22Rv1 (cell line): ENCODE results near the gene STK11IP.

Experiments used
- ZFX ChIP-seq: fragments of 450-650 bp; IDR thresholded peaks from 2 replicates; pipeline ENCODE4 v1.6.1; 2017; ENCODE audit warnings: antibody characterized with exemption, borderline replicate concordance
- TF ChIP-seq, protein P1 (sequence below): fragments of 450-650 bp; IDR thresholded peaks from 2 replicates; pipeline ENCODE4 v1.5.1; 2017; ENCODE audit warnings: mild to moderate bottlenecking

GRCh38 chr2:219593154-219593553 is 4.5 kb upstream of the STK11IP start:
- TF ChIP-seq, protein P1, sequence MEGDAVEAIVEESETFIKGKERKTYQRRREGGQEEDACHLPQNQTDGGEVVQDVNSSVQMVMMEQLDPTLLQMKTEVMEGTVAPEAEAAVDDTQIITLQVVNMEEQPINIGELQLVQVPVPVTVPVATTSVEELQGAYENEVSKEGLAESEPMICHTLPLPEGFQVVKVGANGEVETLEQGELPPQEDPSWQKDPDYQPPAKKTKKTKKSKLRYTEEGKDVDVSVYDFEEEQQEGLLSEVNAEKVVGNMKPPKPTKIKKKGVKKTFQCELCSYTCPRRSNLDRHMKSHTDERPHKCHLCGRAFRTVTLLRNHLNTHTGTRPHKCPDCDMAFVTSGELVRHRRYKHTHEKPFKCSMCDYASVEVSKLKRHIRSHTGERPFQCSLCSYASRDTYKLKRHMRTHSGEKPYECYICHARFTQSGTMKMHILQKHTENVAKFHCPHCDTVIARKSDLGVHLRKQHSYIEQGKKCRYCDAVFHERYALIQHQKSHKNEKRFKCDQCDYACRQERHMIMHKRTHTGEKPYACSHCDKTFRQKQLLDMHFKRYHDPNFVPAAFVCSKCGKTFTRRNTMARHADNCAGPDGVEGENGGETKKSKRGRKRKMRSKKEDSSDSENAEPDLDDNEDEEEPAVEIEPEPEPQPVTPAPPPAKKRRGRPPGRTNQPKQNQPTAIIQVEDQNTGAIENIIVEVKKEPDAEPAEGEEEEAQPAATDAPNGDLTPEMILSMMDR: no peak
- TF ChIP-seq ZFX: no peak
